MG63 (cell line): ENCODE measurements around the gene SLC22A31. TPM values are rescaled to one million over a fixed set of nuclear protein-coding genes. Genes with fewer than 3 reads are reported as not detected.

Source experiments
- DNase-seq: peaks from one replicate; pipeline ENCODE4 v3.0.0-alpha.2; 2020
- H3K27me3 ChIP-seq: fragments of 250-450 bp; sonication (Bioruptor Pico); 2 replicates; pipeline ENCODE4 v1.5.1; 2020; ENCODE audit warnings: mild to moderate bottlenecking, moderate library complexity
- H3K36me3 ChIP-seq: fragments of 250-450 bp; sonication (Bioruptor Pico); 2 replicates; pipeline ENCODE4 v1.5.1; 2020; ENCODE audit warnings: mild to moderate bottlenecking, moderate library complexity
- H3K4me3 ChIP-seq: fragments of 250-450 bp; sonication (Bioruptor Pico); 2 replicates; pipeline ENCODE4 v1.5.1; 2020; ENCODE audit warnings: mild to moderate bottlenecking, moderate library complexity
- H3K9me3 ChIP-seq: fragments of 250-450 bp; sonication (Bioruptor Pico); 2 replicates; pipeline ENCODE4 v1.5.1; 2020; ENCODE audit warnings: mild to moderate bottlenecking, moderate library complexity
- total RNA-seq: library from RNA; depleted of rRNA; stranded (reverse); fragments of >200 nt; shearing (Covaris generic); gene quantifications from 2 replicates; pipeline ENCODE4 v1.2.3, GENCODE V29; 2014; ENCODE audit warnings: low replicate concordance; rRNA removed

The SLC22A31 gene
- total RNA-seq, 1 experiment from 2014 or later, result 0.72 TPM

- Histone ChIP-seq H3K27me3 (no peaks in the 10 kb centered on the region), H3K4me3 (no peak overlapping the region), H3K9me3 (no peaks in the 10 kb centered on the region), H3K36me3 (no peaks in the 10 kb centered on the region)
- no peak for DNase-seq
Observed at GRCh38 chr16:89152831-89153700, 47.3 kb downstream of the SLC22A31 start.

- H3K4me3 ChIP-seq, result no peak overlapping the region
- no peaks in the 10 kb centered on the region for H3K36me3 ChIP-seq
- H3K27me3 ChIP-seq, result no peaks in the 10 kb centered on the region
- no peaks in the 10 kb centered on the region for H3K9me3 ChIP-seq
- no peak for DNase-seq
Observed at GRCh38 chr16:89150981-89151380, 49.4 kb downstream of the SLC22A31 start.

GRCh38 chr16:89150090-89150835 is 50.1 kb downstream of the SLC22A31 start:
- H3K36me3 ChIP-seq, result no peaks in the 10 kb centered on the region
- no peak overlapping the region for H3K4me3 ChIP-seq
- no peaks in the 10 kb centered on the region for H3K27me3 ChIP-seq
- no peak for DNase-seq
- no peaks in the 10 kb centered on the region for H3K9me3 ChIP-seq

GRCh38 chr16:89149386-89149785 is 51.0 kb downstream of the SLC22A31 start:
- Histone ChIP-seq H3K27me3 (no peaks in the 10 kb centered on the region), H3K36me3 (no peaks in the 10 kb centered on the region), H3K4me3 (no peak overlapping the region), H3K9me3 (no peaks in the 10 kb centered on the region)
- DNase-seq, result no peak

GRCh38 chr16:89147085-89147817 is 53.1 kb downstream of the SLC22A31 start:
- DNase-seq, result no peak
- no peak overlapping the region for H3K4me3 ChIP-seq
- no peaks in the 10 kb centered on the region for H3K27me3 ChIP-seq

GRCh38 chr16:89146211-89147005 is 53.9 kb downstream of the SLC22A31 start:
- Histone ChIP-seq H3K9me3 (no peaks in the 10 kb centered on the region), H3K27me3 (no peaks in the 10 kb centered on the region), H3K36me3 (no peaks in the 10 kb centered on the region), H3K4me3 (no peak overlapping the region)
- no peak for DNase-seq

More at GRCh38 chr16:89147085-89147817, 53.1 kb downstream of the SLC22A31 start:
- H3K36me3 ChIP-seq, result no peaks in the 10 kb centered on the region
- H3K9me3 ChIP-seq, result no peaks in the 10 kb centered on the region

Other genes with a start within 250 kb of the SLC22A31 start
- not detected in 2 replicates for gene CBFA2T3, start 223.3 kb downstream of the SLC22A31 start, total RNA-seq
- 11.0 and 21.8 TPM in 2 replicates for gene ACSF3, start 106.7 kb downstream of the SLC22A31 start, total RNA-seq
- gene CDH15, start 28.8 kb downstream of the SLC22A31 start, total RNA-seq, result 1.3 and 4.4 TPM in 2 replicates
- gene ZNF778, start 17.2 kb upstream of the SLC22A31 start, total RNA-seq, result 1.8 and 5.1 TPM in 2 replicates